Testis (tissue), 2 donors: ENCODE data around the gene MARK2.

Experiments used
- CTCF ChIP-seq, 3 experiments: fragments of 450-650 bp in 2 of 3; fragments of 200-600 bp in 1 of 3; sonication (generic) in 1 of 3; IDR thresholded peaks; one replicate each; pipeline ENCODE4 v1.5.1; 2016 to 2019; ENCODE audit warnings: antibody characterized with exemption in 3 of 3, mild to moderate bottlenecking in 2 of 3, moderate library complexity in 1 of 3
- POLR2A ChIP-seq: fragments of 450-650 bp; IDR thresholded peaks from one replicate; pipeline ENCODE4 v1.6.1; 2017; ENCODE audit warnings: antibody characterized with exemption, mild to moderate bottlenecking, moderate library complexity

GRCh38 chr11:63844836-63845235 lies 5.9 kb downstream of the MARK2 start:
- no peak for TF ChIP-seq CTCF (IDR thresholded peaks at IDR 0.05)
- no peak for TF ChIP-seq POLR2A
